Measurements from ENCODE around the gene CENPK. TPM values are rescaled to one million over a fixed set of nuclear protein-coding genes. Genes with fewer than 3 reads are reported as not detected.

CENPK gene
- total RNA-seq, 1 donor from 2014 or later: 134 TPM

DNA sequence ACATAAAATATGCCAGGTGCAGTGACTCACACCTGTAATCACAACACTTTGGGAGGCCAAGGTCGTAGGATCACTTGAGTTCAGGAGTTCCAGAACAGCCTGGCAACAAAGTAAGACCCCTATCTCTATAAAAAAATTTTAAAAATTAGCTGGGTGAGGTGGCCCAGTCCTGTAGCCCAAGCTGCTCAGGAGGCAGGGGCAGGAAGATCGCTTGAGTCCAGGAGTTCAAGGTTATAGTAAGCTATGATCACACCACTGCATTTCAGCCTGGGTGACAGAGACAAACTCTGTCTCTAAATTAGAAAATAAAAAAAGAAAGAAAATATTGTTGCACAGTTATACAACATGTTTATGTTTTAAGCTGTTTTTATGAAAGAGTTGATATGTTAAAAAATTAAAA, 6.8 kb downstream of the CENPK start:
- H3F3A ChIP-seq (ENCODE audit: low read depth): no peaks in the 10 kb centered on the region
- no peak overlapping the region for H3K27ac Mint-ChIP-seq
- H3K36me3 Mint-ChIP-seq: no peaks in the 10 kb centered on the region
- no peak for DNase-seq (ENCODE audit: low spot score)
- H3K9me3 Mint-ChIP-seq: no peaks in the 10 kb centered on the region
- H3K36me3 ChIP-seq: peaks cover 12% of the 10 kb centered on the region
- H3K4me3 Mint-ChIP-seq: no peak overlapping the region
- H3K4me1 ChIP-seq: peaks cover 2% of the 10 kb centered on the region
- H3K4me2 ChIP-seq: no peak overlapping the region
- no peak overlapping the region for H3K27ac ChIP-seq
- H3K4me3 ChIP-seq: no peak overlapping the region
- peaks cover 68% of the 10 kb centered on the region for H3K79me2 ChIP-seq (ENCODE audit: low read depth)
- H3K9ac ChIP-seq: no peak overlapping the region
- TF ChIP-seq EZH2phosphoT487 (IDR thresholded peaks at IDR 0.05) (no peak), EZH2 (IDR thresholded peaks at IDR 0.05) (no peak)
- TF ChIP-seq, protein P1, sequence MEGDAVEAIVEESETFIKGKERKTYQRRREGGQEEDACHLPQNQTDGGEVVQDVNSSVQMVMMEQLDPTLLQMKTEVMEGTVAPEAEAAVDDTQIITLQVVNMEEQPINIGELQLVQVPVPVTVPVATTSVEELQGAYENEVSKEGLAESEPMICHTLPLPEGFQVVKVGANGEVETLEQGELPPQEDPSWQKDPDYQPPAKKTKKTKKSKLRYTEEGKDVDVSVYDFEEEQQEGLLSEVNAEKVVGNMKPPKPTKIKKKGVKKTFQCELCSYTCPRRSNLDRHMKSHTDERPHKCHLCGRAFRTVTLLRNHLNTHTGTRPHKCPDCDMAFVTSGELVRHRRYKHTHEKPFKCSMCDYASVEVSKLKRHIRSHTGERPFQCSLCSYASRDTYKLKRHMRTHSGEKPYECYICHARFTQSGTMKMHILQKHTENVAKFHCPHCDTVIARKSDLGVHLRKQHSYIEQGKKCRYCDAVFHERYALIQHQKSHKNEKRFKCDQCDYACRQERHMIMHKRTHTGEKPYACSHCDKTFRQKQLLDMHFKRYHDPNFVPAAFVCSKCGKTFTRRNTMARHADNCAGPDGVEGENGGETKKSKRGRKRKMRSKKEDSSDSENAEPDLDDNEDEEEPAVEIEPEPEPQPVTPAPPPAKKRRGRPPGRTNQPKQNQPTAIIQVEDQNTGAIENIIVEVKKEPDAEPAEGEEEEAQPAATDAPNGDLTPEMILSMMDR (IDR thresholded peaks at IDR 0.05): no peak
- peaks cover 2% of the 10 kb centered on the region for H3K4me1 Mint-ChIP-seq
- H3K27me3 Mint-ChIP-seq (ENCODE audit: insufficient read depth, low read depth): no peaks in the 10 kb centered on the region
- H4K20me1 ChIP-seq (ENCODE audit: low read depth): peaks cover 19% of the 10 kb centered on the region
- H3K9me3 ChIP-seq (ENCODE audit: low read depth): no peaks in the 10 kb centered on the region
- no peaks in the 10 kb centered on the region for H3K27me3 ChIP-seq
- H2AFZ ChIP-seq (replicated peaks): no peak overlapping the region

DNA sequence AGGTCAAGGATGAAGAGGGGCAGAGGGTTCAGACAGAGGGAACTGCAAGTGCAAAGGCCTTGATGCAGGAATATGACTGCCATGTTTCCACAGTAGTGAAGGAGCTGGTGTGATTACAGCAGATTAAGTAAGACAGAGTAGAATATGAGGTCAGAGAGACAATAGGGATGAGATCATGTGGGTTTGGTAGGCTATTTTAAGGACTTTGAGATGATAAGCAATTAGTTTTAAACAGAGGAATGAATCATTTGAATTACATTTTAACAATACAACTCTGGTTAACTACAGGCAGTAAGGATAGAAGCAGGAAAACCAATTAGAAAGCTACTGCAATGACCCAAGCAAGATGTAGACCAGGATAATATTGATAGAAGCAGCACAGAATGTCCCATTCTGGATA, 7.7 kb downstream of the CENPK start:
- no peak overlapping the region for H3K27ac ChIP-seq
- no peaks in the 10 kb centered on the region for H3K9me3 ChIP-seq (ENCODE audit: low read depth)
- H3K36me3 ChIP-seq: peaks cover 5% of the 10 kb centered on the region
- Mint-ChIP-seq H3K9me3 (no peaks in the 10 kb centered on the region), H3K27me3 (ENCODE audit: insufficient read depth, low read depth) (no peaks in the 10 kb centered on the region), H3K4me3 (no peak overlapping the region), H3K4me1 (no peaks in the 10 kb centered on the region), H3K36me3 (peaks cover 4% of the 10 kb centered on the region), H3K27ac (no peak overlapping the region)
- H3K4me2 ChIP-seq: no peak overlapping the region
- H3K9ac ChIP-seq: no peak overlapping the region
- H4K20me1 ChIP-seq (ENCODE audit: low read depth): peaks cover 19% of the 10 kb centered on the region
- no peak overlapping the region for H3K4me3 ChIP-seq
- H3K4me1 ChIP-seq: no peaks in the 10 kb centered on the region
- peaks cover 59% of the 10 kb centered on the region for H3K79me2 ChIP-seq (ENCODE audit: low read depth)
- H3K27me3 ChIP-seq: no peaks in the 10 kb centered on the region
- no peak for DNase-seq (ENCODE audit: low spot score)
- TF ChIP-seq, protein P1 (IDR thresholded peaks at IDR 0.05): no peak
- no peak for TF ChIP-seq EZH2phosphoT487 (IDR thresholded peaks at IDR 0.05)
- no peak for TF ChIP-seq EZH2 (IDR thresholded peaks at IDR 0.05)
- H3F3A ChIP-seq (ENCODE audit: low read depth): no peaks in the 10 kb centered on the region
- no peak overlapping the region for H2AFZ ChIP-seq (replicated peaks)

DNA sequence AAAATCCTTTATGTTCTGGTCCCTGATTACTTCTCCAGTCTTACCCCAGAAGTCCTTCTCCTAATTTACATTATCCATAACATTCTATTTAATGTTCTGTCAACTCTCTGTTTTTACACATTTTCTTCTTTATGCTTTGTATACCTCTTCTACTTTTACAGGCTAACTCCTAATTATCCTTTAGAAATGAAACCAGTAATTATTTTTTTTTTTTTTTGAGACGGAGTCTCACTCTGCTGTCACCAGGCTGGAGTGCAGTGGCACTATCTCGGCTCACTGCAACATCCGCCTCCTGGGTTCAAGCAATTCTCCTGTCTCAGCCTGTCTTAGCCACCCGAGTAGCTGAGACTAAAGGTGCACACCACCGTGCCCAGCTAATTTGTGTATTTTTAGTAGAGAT, 9.0 kb downstream of the CENPK start:
- peaks cover 48% of the 10 kb centered on the region for H3K79me2 ChIP-seq (ENCODE audit: low read depth)
- H3K9me3 ChIP-seq (ENCODE audit: low read depth): no peaks in the 10 kb centered on the region
- H3K36me3 ChIP-seq: no peaks in the 10 kb centered on the region
- no peak overlapping the region for H3K4me3 ChIP-seq
- H3K4me3 Mint-ChIP-seq: no peak overlapping the region
- TF ChIP-seq EZH2 (IDR thresholded peaks at IDR 0.05) (no peak), EZH2phosphoT487 (IDR thresholded peaks at IDR 0.05) (no peak)
- TF ChIP-seq, protein P1 (IDR thresholded peaks at IDR 0.05): no peak
- H2AFZ ChIP-seq (replicated peaks): no peak overlapping the region
- H3K27ac ChIP-seq: no peak overlapping the region
- no peaks in the 10 kb centered on the region for H3K9me3 Mint-ChIP-seq
- no peaks in the 10 kb centered on the region for H3K4me1 ChIP-seq
- no peak overlapping the region for H3K4me2 ChIP-seq
- H3F3A ChIP-seq (ENCODE audit: low read depth): no peaks in the 10 kb centered on the region
- H3K36me3 Mint-ChIP-seq: peaks cover 10% of the 10 kb centered on the region
- no peaks in the 10 kb centered on the region for H3K4me1 Mint-ChIP-seq
- no peak overlapping the region for H3K9ac ChIP-seq
- no peak for DNase-seq (ENCODE audit: low spot score)
- H4K20me1 ChIP-seq (ENCODE audit: low read depth): peaks cover 19% of the 10 kb centered on the region
- no peaks in the 10 kb centered on the region for H3K27me3 ChIP-seq
- no peaks in the 10 kb centered on the region for H3K27me3 Mint-ChIP-seq (ENCODE audit: insufficient read depth, low read depth)
- no peak overlapping the region for H3K27ac Mint-ChIP-seq

Measured in neural progenitor cell (in vitro differentiated cells).